Activated CD8-positive, alpha-beta T cell treated with anti-CD3 and anti-CD28 coated beads for 36 hours (primary cell): Measurements from ENCODE around the gene ETS1. TPM values are rescaled to one million over a fixed set of nuclear protein-coding genes. Genes with fewer than 3 reads are reported as not detected.
A peak's percentile ranks its signal among the peaks of the same experiment; 100 is the strongest.

Experiments used
- ATAC-seq: fragments of 200-7000 bp; cut with Tn5 transposase; one replicate; pipeline ENCODE4 v1.10.0; 2021; ENCODE audit warnings: mild to moderate bottlenecking, moderate library complexity
- CTCF ChIA-PET: fragments of 350-600 bp; sonication (Branson Sonifier 250); formaldehyde crosslinking; loops from one replicate; lab custom pipeline; 2021; ENCODE audit warnings: antibody characterized with exemption; lab: Charles Lee
- POLR2A ChIA-PET: fragments of 350-600 bp; sonication (Branson Sonifier 250); formaldehyde crosslinking; loops from one replicate; lab custom pipeline; 2021; ENCODE audit warnings: antibody characterized with exemption; lab: Charles Lee
- DNase-seq: peaks from one replicate; pipeline ENCODE4 v3.0.0-alpha.2; 2020
- H3K27ac Mint-ChIP-seq: one replicate; pipeline ENCODE4 v1.8.0; 2021; ENCODE audit warnings: mild to moderate bottlenecking, mixed read lengths
- H3K27me3 Mint-ChIP-seq: one replicate; pipeline ENCODE4 v1.8.0; 2021; ENCODE audit warnings: mixed read lengths
- H3K36me3 Mint-ChIP-seq: one replicate; pipeline ENCODE4 v1.8.0; 2021; ENCODE audit warnings: low read depth, mixed read lengths
- H3K4me1 Mint-ChIP-seq: one replicate; pipeline ENCODE4 v1.8.0; 2021; ENCODE audit warnings: low read depth, mixed read lengths
- H3K4me3 Mint-ChIP-seq: one replicate; pipeline ENCODE4 v1.8.0; 2021; ENCODE audit warnings: mild to moderate bottlenecking, moderate library complexity, mixed read lengths
- H3K9me3 Mint-ChIP-seq: one replicate; pipeline ENCODE4 v1.8.0; 2021; ENCODE audit warnings: mixed read lengths
- CTCF ChIP-seq: fragments of 200-600 bp; IDR thresholded peaks from one replicate; pipeline ENCODE4 v1.8.0; 2022; ENCODE audit warnings: antibody characterized with exemption, mild to moderate bottlenecking
- intact Hi-C: fragments of 100-400 bp; cut with micrococcal nuclease; formaldehyde crosslinking; loops from one replicate; pipeline ENCODE4 v1.10.0; 2022
- total RNA-seq, 2 experiments: library from RNA; stranded (reverse); gene quantifications; one replicate each; pipeline ENCODE4 v1.2.3, GENCODE V29; 2021

Gene ETS1
- total RNA-seq, 2 experiments from 2014 or later = 527 to 532 TPM

GRCh38 chr11:128624269-128625175 is 37.2 kb upstream of the ETS1 start:
- Mint-ChIP-seq H3K4me3 (peak overlapping the region; percentile 56), H3K27me3 (no peaks in the 10 kb centered on the region), H3K4me1 (peaks cover 97% of the 10 kb centered on the region), H3K27ac (peak overlapping the region; percentile 94), H3K9me3 (no peaks in the 10 kb centered on the region), H3K36me3 (no peaks in the 10 kb centered on the region)
- ATAC-seq (peak; percentile 57), DNase-seq (peak; percentile 77)
- intact Hi-C loops = loop anchor here (5.0 to 10.0 kb wide), 2 partner anchors 152 to 300 kb away; no protein-coding TSS in a partner anchor
- ChIA-PET CTCF (interaction anchor here (0.9 to 13.8 kb wide), 19 partner anchors 7 to 452 kb away, joined by 3 to 400 read pairs (median 4); no protein-coding TSS in a partner anchor), POLR2A (interaction anchor here (0.6 to 7.4 kb wide), 34 partner anchors 8 to 449 kb away, joined by 3 to 78 read pairs (median 4); no protein-coding TSS in a partner anchor)
- TF ChIP-seq CTCF = no peak

DNA sequence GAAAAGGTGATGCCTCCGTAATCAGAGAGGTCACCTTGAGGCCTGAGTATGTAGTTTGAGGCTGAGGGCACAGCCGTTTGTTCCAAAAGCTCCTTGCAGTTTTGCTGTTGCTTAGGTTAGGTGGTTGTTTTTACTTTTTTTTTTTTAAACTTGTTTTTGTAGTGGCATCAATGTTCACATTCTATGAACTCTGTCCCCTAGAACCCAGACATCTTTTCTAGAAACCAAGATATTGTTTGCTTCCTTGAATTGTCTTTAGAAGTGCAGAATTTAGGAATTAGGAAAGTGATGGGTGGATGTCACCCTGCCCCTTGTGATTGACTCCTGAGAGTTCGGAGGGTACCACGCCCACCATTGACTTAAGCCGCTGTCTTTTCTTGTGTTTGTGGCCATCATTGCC is 35.7 kb upstream of the ETS1 start:
- ATAC-seq = no peak
- TF ChIP-seq CTCF = no peak
- peak overlapping the region; percentile 63 for H3K27ac Mint-ChIP-seq
- POLR2A ChIA-PET = interaction anchor here (0.7 to 7.4 kb wide), 12 partner anchors 8 to 322 kb away, joined by 3 to 78 read pairs (median 6); no protein-coding TSS in a partner anchor
- DNase-seq = no peak
- H3K27me3 Mint-ChIP-seq = no peaks in the 10 kb centered on the region
- peaks cover 95% of the 10 kb centered on the region for H3K4me1 Mint-ChIP-seq
- no peak overlapping the region for H3K4me3 Mint-ChIP-seq
- CTCF ChIA-PET = interaction anchor here (0.8 to 13.8 kb wide), 11 partner anchors 8 to 450 kb away, joined by 3 to 400 read pairs (median 5); no protein-coding TSS in a partner anchor
- H3K9me3 Mint-ChIP-seq = no peaks in the 10 kb centered on the region
- H3K36me3 Mint-ChIP-seq = no peaks in the 10 kb centered on the region
- intact Hi-C loops = loop anchor here (10.0 kb wide), 1 partner anchor 298 kb away; no protein-coding TSS in a partner anchor

GRCh38 chr11:128621601-128622501 is 34.5 kb upstream of the ETS1 start:
- Mint-ChIP-seq H3K9me3 (no peaks in the 10 kb centered on the region), H3K27ac (peak overlapping the region; percentile 32), H3K4me1 (peaks cover 88% of the 10 kb centered on the region)

More at GRCh38 chr11:128621601-128622501, 34.5 kb upstream of the ETS1 start:
- no peaks in the 10 kb centered on the region for H3K36me3 Mint-ChIP-seq
- DNase-seq (no peak), ATAC-seq (no peak)
- CTCF ChIA-PET = interaction anchor here (1.0 to 13.8 kb wide), 11 partner anchors 10 to 449 kb away, joined by 3 to 400 read pairs (median 5); no protein-coding TSS in a partner anchor
- intact Hi-C loops = loop anchor here (10.0 kb wide), 1 partner anchor 297 kb away; no protein-coding TSS in a partner anchor
- POLR2A ChIA-PET = interaction anchor here (0.7 to 7.4 kb wide), 10 partner anchors 10 to 320 kb away, joined by 3 to 78 read pairs (median 6); no protein-coding TSS in a partner anchor
- no peak overlapping the region for H3K4me3 Mint-ChIP-seq
- TF ChIP-seq CTCF = no peak
- H3K27me3 Mint-ChIP-seq = no peaks in the 10 kb centered on the region
